ENCODE measurements around the gene CCS.

GRCh38 chr11:66653123-66653522 is 60.1 kb downstream of the CCS start:
- TF ChIP-seq CTCF (IDR thresholded peaks at IDR 0.05): no peak
- no peak for TF ChIP-seq POLR2AphosphoS5 (IDR thresholded peaks at IDR 0.05)
